CD14-positive monocyte (primary cell): ENCODE data around the gene CEP112. TPM values are rescaled to one million over a fixed set of nuclear protein-coding genes. Genes with fewer than 3 reads are reported as not detected.

Source experiments
- DNase-seq, 3 donors: peaks; one replicate each; pipeline ENCODE4 v3.0.0-alpha.2; 2011 to 2022
- H2AFZ ChIP-seq: 2 replicates; pipeline ENCODE4 v1.6.0; 2012; ENCODE audit warnings: mild to moderate bottlenecking, low read depth, low read length, inconsistent platforms; ENCODE audit not compliant: insufficient read depth, poor library complexity, severe bottlenecking
- H3K27ac ChIP-seq, 2 donors: 1 replicate in 1 of 2; 2 replicates in 1 of 2; pipeline ENCODE4 v1.5.1; 2012 to 2013; ENCODE audit warnings: low read length in 2 of 2, control low read depth in 1 of 2, inconsistent platforms in 1 of 2, low read depth in 1 of 2, mild to moderate bottlenecking in 1 of 2
- H3K27me3 ChIP-seq, 2 donors: one replicate each; pipeline versions ENCODE4 v1.6.0 to v1.6.1; 2011 to 2013; ENCODE audit warnings: low read length in 2 of 2; ENCODE audit not compliant: control insufficient read depth in 2 of 2, insufficient read depth in 2 of 2
- H3K36me3 ChIP-seq, 2 donors: replicated peaks in 1 of 2; 1 replicate in 1 of 2; 2 replicates in 1 of 2; pipeline versions ENCODE4 v1.5.1 to v1.6.1; 2012 to 2013; ENCODE audit warnings: low read length in 2 of 2, control low read depth in 1 of 2, inconsistent platforms in 1 of 2, mild to moderate bottlenecking in 1 of 2; ENCODE audit not compliant: insufficient read depth in 2 of 2, control insufficient read depth in 1 of 2
- H3K4me1 ChIP-seq, 2 donors: 1 replicate in 1 of 2; 2 replicates in 1 of 2; pipeline versions ENCODE4 v1.5.1 to v1.6.1; 2012 to 2013; ENCODE audit warnings: low read length in 2 of 2, control low read depth in 1 of 2, inconsistent platforms in 1 of 2, mild to moderate bottlenecking in 1 of 2, moderate library complexity in 1 of 2; ENCODE audit not compliant: insufficient read depth in 2 of 2, control insufficient read depth in 1 of 2
- H3K4me2 ChIP-seq: replicated peaks from 2 replicates; pipeline ENCODE3; 2012; ENCODE audit warnings: low read length, moderate library complexity, mild to moderate bottlenecking; ENCODE audit not compliant: poor library complexity, severe bottlenecking; ENCODE audit errors: extremely low read depth
- H3K4me3 ChIP-seq, 3 experiments: fragments of 200-600 bp in 1 of 3; sonication (generic) in 1 of 3; replicated peaks in 1 of 3; 1 replicate in 2 of 3; 2 replicates in 1 of 3; pipeline ENCODE4 v1.5.1; 2011 to 2013; ENCODE audit warnings: low read length in 3 of 3, mild to moderate bottlenecking in 3 of 3, control low read depth in 2 of 3, low read depth in 2 of 3, inconsistent platforms in 1 of 3, moderate library complexity in 1 of 3
- H3K79me2 ChIP-seq: 2 replicates; pipeline ENCODE4 v1.6.0; 2012; ENCODE audit warnings: mild to moderate bottlenecking, control low read depth, inconsistent platforms, low read length, moderate library complexity; ENCODE audit not compliant: insufficient read depth
- H3K9ac ChIP-seq: 2 replicates; pipeline ENCODE4 v1.6.0; 2017; ENCODE audit warnings: low read length, mild to moderate bottlenecking; ENCODE audit not compliant: insufficient read depth, poor library complexity, severe bottlenecking
- H3K9me3 ChIP-seq, 2 donors: replicated peaks in 1 of 2; 1 replicate in 1 of 2; 2 replicates in 1 of 2; pipeline versions ENCODE4 v1.5.1 to v1.6.1; 2012 to 2013; ENCODE audit warnings: low read length in 2 of 2, control low read depth in 1 of 2; ENCODE audit not compliant: control insufficient read depth in 1 of 2, insufficient read depth in 1 of 2
- H4K20me1 ChIP-seq: 2 replicates; pipeline ENCODE4 v1.6.0; 2012; ENCODE audit warnings: mild to moderate bottlenecking, low read length, control low read depth, moderate library complexity; ENCODE audit not compliant: insufficient read depth
- H3K27ac Mint-ChIP-seq, 7 donors: one replicate each; pipeline ENCODE4 v1.8.0; 2020; ENCODE audit warnings: mild to moderate bottlenecking in 7 of 7, mixed read lengths in 7 of 7, moderate library complexity in 6 of 7, inconsistent platforms in 2 of 7
- H3K27me3 Mint-ChIP-seq, 3 donors: one replicate each; pipeline ENCODE4 v1.8.0; 2021 to 2022; ENCODE audit warnings: low read depth in 3 of 3, mild to moderate bottlenecking in 3 of 3, mixed read lengths in 3 of 3, moderate library complexity in 3 of 3, inconsistent platforms in 1 of 3
- H3K36me3 Mint-ChIP-seq, 2 donors: one replicate each; pipeline ENCODE4 v1.8.0; 2020; ENCODE audit warnings: mixed read lengths in 2 of 2, inconsistent platforms in 1 of 2, mild to moderate bottlenecking in 1 of 2
- H3K4me1 Mint-ChIP-seq: one replicate; pipeline ENCODE4 v1.8.0; 2020; ENCODE audit warnings: mild to moderate bottlenecking, mixed read lengths
- H3K4me3 Mint-ChIP-seq, 2 donors: one replicate each; pipeline ENCODE4 v1.8.0; 2020; ENCODE audit warnings: mild to moderate bottlenecking in 2 of 2, mixed read lengths in 2 of 2, moderate library complexity in 1 of 2
- H3K9me3 Mint-ChIP-seq, 7 donors: one replicate each; pipeline ENCODE4 v1.8.0; 2020 to 2022; ENCODE audit warnings: mixed read lengths in 7 of 7, mild to moderate bottlenecking in 6 of 7, moderate library complexity in 6 of 7, inconsistent platforms in 2 of 7
- CTCF ChIP-seq: fragments of 200-600 bp; IDR thresholded peaks from one replicate; pipeline ENCODE4 v1.8.0; 2022; ENCODE audit warnings: antibody characterized with exemption, mild to moderate bottlenecking
- WGBS: methylation state at CpG from one replicate; pipeline ENCODE4 v1.1.5; 2013; ENCODE audit warnings: missing lambda C conversion rate; ENCODE audit not compliant: insufficient coverage; 5-methylcytosine and 5-hydroxymethylcytosine counted together
- intact Hi-C, 2 donors: fragments of 100-400 bp; cut with micrococcal nuclease; formaldehyde crosslinking; loops; one replicate each; pipeline versions ENCODE4 v1.15.0 to v1.15.1; 2023
- polyA plus RNA-seq, 3 donors: library from polyadenylated mRNA; depleted of rRNA in 1 of 3; unstranded in 2 of 3; stranded (reverse) in 1 of 3; fragments of 300-500 nt in 2 of 3; fragments of >200 nt in 1 of 3; fragmentation: Illumina TruSeq in 2 of 3; gene quantifications; 1 replicate in 2 of 3; 2 replicates in 1 of 3; pipeline ENCODE4 v1.2.3, GENCODE V29; 2012 to 2021

CEP112 gene
- polyA plus RNA-seq, 3 donors: 0.10 TPM; not detected in 2

DNA sequence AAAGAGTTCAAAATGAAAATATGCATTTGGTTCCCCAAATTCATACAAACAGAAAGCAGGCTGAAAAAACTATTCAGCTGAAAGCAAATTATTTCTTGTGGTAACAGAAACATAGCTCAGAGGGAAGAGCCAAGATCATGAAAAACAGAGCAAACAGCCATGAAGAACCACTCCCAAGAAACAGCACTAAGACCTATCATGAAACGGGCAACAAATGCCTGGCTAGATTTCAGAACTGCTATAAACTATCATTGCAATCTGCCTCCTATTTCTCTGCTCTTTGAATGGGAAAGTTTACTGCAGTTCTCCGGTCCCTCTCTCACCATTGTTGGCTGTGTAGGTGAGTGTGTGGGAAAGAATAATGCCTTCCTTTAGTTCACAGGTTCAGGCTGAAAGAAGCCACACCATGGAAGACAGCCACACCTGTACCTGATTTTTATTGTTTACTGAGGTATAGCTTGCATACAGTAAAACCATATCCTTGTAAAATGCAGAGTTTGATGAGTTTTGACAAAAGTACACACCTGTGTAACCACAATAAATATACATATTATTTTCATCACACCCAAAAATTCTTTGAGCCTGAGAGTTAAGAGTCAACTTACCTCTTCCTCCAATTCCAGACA is 48.2 kb downstream of the CEP112 start:
- no peaks in the 10 kb centered on the region for H3K9me3 ChIP-seq

GRCh38 chr17:66142428-66142827 is 49.5 kb downstream of the CEP112 start:
- intact Hi-C loops: no loop called here
- H3K36me3 Mint-ChIP-seq: no peaks in the 10 kb centered on the region

More for the DNA sequence above, 48.2 kb downstream of the CEP112 start:
- intact Hi-C loops: no loop called here
- H3K27ac ChIP-seq: no peak overlapping the region
- Mint-ChIP-seq H3K9me3 (peaks cover 0 to 1% (median 0%) of the 10 kb centered on the region in 7 donors), H3K27ac (no peak overlapping the region), H3K27me3 (peaks cover 0 to 6% (median 5%) of the 10 kb centered on the region in 3 donors), H3K4me1 (no peaks in the 10 kb centered on the region), H3K4me3 (no peak overlapping the region), H3K36me3 (no peaks in the 10 kb centered on the region)
- peaks cover 0 to 2% of the 10 kb centered on the region in 2 donors for H3K27me3 ChIP-seq
- no peak for TF ChIP-seq CTCF
- H2AFZ ChIP-seq: no peak overlapping the region
- no CpG with 5 or more reads among the region's 2 CpGs for WGBS
- H3K4me3 ChIP-seq: no peak overlapping the region
- no peak overlapping the region for H3K9ac ChIP-seq
- no peak for DNase-seq
- H3K4me2 ChIP-seq: no peak overlapping the region
- no peaks in the 10 kb centered on the region for H4K20me1 ChIP-seq
- H3K36me3 ChIP-seq: no peaks in the 10 kb centered on the region
- H3K79me2 ChIP-seq: no peaks in the 10 kb centered on the region
- H3K4me1 ChIP-seq: no peaks in the 10 kb centered on the region

More at GRCh38 chr17:66142428-66142827, 49.5 kb downstream of the CEP112 start:
- no peaks in the 10 kb centered on the region for H3K4me1 Mint-ChIP-seq
- no peaks in the 10 kb centered on the region for H3K36me3 ChIP-seq
- H3K9me3 Mint-ChIP-seq: peaks cover 0 to 5% (median 0%) of the 10 kb centered on the region in 7 donors
- H3K4me1 ChIP-seq: no peaks in the 10 kb centered on the region
- no CpG with 5 or more reads among the region's 7 CpGs for WGBS
- peaks cover 0 to 2% of the 10 kb centered on the region in 2 donors for H3K27me3 ChIP-seq
- no peak overlapping the region for H3K27ac ChIP-seq
- H3K27ac Mint-ChIP-seq: no peak overlapping the region
- H3K9ac ChIP-seq: no peak overlapping the region
- H4K20me1 ChIP-seq: no peaks in the 10 kb centered on the region
- no peaks in the 10 kb centered on the region for H3K79me2 ChIP-seq
- H3K4me3 ChIP-seq: no peak overlapping the region
- no peaks in the 10 kb centered on the region for H3K9me3 ChIP-seq
- H2AFZ ChIP-seq: no peak overlapping the region
- peaks cover 0 to 6% (median 5%) of the 10 kb centered on the region in 3 donors for H3K27me3 Mint-ChIP-seq
- no peak for TF ChIP-seq CTCF
- no peak overlapping the region for H3K4me3 Mint-ChIP-seq
- no peak overlapping the region for H3K4me2 ChIP-seq
- no peak for DNase-seq
